Pons (tissue), 1 donor: Measurements from ENCODE around the gene CCDC116.

ENCODE experiments used
- DNase-seq: peaks from one replicate; pipeline ENCODE4 v3.0.0-alpha.2; 2016; ENCODE audit warnings: low spot score

CCDC116 gene

DNA sequence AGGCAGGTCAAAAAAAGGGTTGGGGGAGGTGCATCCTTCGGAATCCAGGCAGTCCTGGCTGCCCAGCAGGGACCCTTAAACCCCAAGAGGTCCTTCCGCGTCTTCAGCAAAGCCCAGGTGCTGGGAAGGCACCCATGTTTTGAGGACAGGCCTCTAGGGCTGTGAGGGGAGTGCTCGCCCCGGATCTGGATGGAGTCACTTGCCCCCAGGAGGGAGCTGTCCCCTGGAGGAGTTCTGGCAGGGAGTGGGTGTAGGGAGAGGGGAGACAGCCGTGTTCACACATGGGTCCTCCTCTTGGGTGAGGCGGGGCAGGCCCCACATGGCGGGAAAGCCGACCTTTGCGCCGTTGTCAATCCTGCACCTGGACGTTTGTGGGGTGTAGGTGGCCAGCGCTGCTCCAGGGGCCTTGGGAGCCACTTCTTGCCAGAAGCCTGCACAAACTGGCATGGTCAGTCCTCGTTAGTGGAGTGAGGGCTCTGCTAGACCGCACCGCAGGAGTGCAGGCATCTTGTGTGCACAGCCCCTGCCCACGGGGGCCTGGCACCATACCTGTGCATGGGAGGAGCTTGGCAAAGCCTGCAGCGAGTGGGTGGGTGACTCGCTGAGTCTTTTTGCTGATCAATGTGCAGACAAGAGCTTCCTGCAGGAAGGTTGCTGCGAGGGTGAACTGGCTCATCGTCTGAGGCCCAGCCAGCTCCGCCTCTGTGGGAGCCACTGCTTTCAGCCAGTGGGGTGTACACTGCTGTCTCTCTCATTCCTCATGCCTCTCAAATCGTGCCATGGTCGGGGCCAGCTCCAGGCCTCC, 49.2 kb downstream of the CCDC116 start:
- no peak for DNase-seq

GRCh38 chr22:21682385-21683175, 50.0 kb downstream of the CCDC116 start:
- no peak for DNase-seq

- DNase-seq: no peak
Observed at GRCh38 chr22:21683401-21683811, 50.8 kb downstream of the CCDC116 start.

- no peak for DNase-seq
Observed at GRCh38 chr22:21684492-21685163, 52.1 kb downstream of the CCDC116 start.

GRCh38 chr22:21685164-21685513, 52.6 kb downstream of the CCDC116 start:
- no peak for DNase-seq

GRCh38 chr22:21686193-21686608, 53.6 kb downstream of the CCDC116 start:
- DNase-seq: no peak
